Smooth muscle cell of the brain vasculature (primary cell): ENCODE results near the gene ANG.

Experiments
- DNase-seq: peaks from one replicate; pipeline ENCODE4 v3.0.0-alpha.2; 2012; ENCODE audit warnings: low read depth, low spot score

ANG gene

GRCh38 chr14:20743556-20743955, 55.0 kb downstream of the ANG start:
- no peak for DNase-seq
